ENCODE results near the gene INAFM1. TPM values are rescaled to one million over a fixed set of nuclear protein-coding genes. Genes with fewer than 3 reads are reported as not detected.
A peak's percentile ranks its signal among the peaks of the same experiment; 100 is the strongest.

INAFM1 gene
- total and polyA plus RNA-seq, 9 of the 15 experiments (the other 6 are each of a cell fraction or from before 2014, with no cell fraction given) = 0.71 to 30.9 (median 3.1) TPM

DNA sequence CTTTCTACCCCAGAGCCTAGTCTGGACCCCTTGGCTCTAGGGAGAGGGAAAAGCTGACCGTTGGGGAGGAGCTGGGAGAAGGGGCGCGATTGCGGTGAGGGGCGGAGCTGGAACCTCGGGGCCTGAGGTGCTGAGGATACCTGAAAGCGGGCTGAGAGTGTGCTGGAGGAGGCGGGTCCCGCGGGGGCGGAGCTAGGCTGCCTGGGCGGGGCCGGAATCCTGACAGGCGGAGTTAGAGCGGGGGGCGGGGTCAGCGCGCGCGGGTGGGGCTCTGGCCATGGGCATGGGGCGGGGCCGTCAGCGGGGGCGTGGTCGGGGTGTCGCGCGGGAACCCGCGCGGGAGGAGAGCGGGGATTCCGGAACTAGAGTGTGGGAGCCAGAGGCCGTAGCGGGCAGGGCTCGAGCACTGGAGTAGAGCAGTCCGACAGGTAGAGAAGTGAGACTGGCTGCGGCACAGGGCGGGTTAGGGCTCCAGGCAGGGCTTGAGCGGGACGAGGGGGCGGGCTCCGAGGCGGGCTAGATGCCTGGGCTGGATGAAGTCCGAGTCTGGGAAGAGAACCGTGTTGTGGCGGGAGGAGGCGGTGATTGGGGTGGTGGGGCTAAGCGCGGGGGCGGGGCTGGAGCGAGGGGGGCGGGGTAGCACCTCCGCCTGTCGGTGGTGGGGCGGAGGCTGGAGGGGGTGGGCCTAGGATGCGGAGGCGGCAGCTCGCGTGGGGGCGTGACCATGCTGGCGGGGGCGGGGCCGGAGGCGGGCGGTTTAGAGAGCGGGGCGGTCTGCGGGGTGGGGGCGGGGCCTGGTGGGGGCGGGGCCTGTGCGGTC is at the start of gene INAFM1 (continued):
- TF ChIP-seq, protein P1, sequence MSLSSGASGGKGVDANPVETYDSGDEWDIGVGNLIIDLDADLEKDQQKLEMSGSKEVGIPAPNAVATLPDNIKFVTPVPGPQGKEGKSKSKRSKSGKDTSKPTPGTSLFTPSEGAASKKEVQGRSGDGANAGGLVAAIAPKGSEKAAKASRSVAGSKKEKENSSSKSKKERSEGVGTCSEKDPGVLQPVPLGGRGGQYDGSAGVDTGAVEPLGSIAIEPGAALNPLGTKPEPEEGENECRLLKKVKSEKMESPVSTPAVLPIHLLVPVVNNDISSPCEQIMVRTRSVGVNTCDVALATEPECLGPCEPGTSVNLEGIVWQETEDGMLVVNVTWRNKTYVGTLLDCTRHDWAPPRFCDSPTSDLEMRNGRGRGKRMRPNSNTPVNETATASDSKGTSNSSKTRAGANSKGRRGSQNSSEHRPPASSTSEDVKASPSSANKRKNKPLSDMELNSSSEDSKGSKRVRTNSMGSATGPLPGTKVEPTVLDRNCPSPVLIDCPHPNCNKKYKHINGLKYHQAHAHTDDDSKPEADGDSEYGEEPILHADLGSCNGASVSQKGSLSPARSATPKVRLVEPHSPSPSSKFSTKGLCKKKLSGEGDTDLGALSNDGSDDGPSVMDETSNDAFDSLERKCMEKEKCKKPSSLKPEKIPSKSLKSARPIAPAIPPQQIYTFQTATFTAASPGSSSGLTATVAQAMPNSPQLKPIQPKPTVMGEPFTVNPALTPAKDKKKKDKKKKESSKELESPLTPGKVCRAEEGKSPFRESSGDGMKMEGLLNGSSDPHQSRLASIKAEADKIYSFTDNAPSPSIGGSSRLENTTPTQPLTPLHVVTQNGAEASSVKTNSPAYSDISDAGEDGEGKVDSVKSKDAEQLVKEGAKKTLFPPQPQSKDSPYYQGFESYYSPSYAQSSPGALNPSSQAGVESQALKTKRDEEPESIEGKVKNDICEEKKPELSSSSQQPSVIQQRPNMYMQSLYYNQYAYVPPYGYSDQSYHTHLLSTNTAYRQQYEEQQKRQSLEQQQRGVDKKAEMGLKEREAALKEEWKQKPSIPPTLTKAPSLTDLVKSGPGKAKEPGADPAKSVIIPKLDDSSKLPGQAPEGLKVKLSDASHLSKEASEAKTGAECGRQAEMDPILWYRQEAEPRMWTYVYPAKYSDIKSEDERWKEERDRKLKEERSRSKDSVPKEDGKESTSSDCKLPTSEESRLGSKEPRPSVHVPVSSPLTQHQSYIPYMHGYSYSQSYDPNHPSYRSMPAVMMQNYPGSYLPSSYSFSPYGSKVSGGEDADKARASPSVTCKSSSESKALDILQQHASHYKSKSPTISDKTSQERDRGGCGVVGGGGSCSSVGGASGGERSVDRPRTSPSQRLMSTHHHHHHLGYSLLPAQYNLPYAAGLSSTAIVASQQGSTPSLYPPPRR (CRISPR knock-in tag; IDR thresholded peaks at IDR 0.05; ENCODE audit: borderline replicate concordance) = no peak
- TF ChIP-seq ASH1L (IDR thresholded peaks at IDR 0.05; ENCODE audit: borderline replicate concordance, low read depth, partially characterized antibody) = no peak
- TF ChIP-seq E2F3 (CRISPR knock-in tag; IDR thresholded peaks at IDR 0.05) = peak; percentile 78; the same call in 1 of the 2 replicates
- TF ChIP-seq TCF15 (CRISPR knock-in tag; IDR thresholded peaks at IDR 0.05) = no peak
- no peak for TF ChIP-seq FOS (IDR thresholded peaks at IDR 0.05; ENCODE audit: extremely low read depth, insufficient read length)
- TF ChIP-seq NCOR1 (IDR thresholded peaks at IDR 0.05) = no peak; the same call in 1 of the 2 replicates
- TF ChIP-seq, protein P2, sequence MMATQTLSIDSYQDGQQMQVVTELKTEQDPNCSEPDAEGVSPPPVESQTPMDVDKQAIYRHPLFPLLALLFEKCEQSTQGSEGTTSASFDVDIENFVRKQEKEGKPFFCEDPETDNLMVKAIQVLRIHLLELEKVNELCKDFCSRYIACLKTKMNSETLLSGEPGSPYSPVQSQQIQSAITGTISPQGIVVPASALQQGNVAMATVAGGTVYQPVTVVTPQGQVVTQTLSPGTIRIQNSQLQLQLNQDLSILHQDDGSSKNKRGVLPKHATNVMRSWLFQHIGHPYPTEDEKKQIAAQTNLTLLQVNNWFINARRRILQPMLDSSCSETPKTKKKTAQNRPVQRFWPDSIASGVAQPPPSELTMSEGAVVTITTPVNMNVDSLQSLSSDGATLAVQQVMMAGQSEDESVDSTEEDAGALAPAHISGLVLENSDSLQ (IDR thresholded peaks at IDR 0.05) = peak; percentile 66
- TF ChIP-seq PTBP1 (IDR thresholded peaks at IDR 0.05; ENCODE audit: low read depth, low read length) = 0 out of 2 replicates have a peak, but pooled peaks have one; percentile 12
- no peak for TF ChIP-seq CBFA2T3 (IDR thresholded peaks at IDR 0.05)
- no peak for TF ChIP-seq ZSCAN29 (IDR thresholded peaks at IDR 0.05)
- TF ChIP-seq ETV1 (tag; conservative IDR thresholded peaks at IDR 0.05; ENCODE audit: low read depth) = peak; percentile 66
- no peak for TF ChIP-seq CEBPB (tag; IDR thresholded peaks at IDR 0.05)
- TF ChIP-seq, protein P3, sequence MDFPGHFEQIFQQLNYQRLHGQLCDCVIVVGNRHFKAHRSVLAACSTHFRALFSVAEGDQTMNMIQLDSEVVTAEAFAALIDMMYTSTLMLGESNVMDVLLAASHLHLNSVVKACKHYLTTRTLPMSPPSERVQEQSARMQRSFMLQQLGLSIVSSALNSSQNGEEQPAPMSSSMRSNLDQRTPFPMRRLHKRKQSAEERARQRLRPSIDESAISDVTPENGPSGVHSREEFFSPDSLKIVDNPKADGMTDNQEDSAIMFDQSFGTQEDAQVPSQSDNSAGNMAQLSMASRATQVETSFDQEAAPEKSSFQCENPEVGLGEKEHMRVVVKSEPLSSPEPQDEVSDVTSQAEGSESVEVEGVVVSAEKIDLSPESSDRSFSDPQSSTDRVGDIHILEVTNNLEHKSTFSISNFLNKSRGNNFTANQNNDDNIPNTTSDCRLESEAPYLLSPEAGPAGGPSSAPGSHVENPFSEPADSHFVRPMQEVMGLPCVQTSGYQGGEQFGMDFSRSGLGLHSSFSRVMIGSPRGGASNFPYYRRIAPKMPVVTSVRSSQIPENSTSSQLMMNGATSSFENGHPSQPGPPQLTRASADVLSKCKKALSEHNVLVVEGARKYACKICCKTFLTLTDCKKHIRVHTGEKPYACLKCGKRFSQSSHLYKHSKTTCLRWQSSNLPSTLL (IDR thresholded peaks at IDR 0.05) = no peak
- no peak for TF ChIP-seq NR2C1 (IDR thresholded peaks at IDR 0.05)
- TF ChIP-seq NR2C1 (tag; IDR thresholded peaks at IDR 0.05) = no peak
- 0 out of 2 replicates have a peak, but pooled peaks have one; percentile 13 for TF ChIP-seq CTBP1 (IDR thresholded peaks at IDR 0.05; ENCODE audit: borderline replicate concordance)
- no peak; a peak in 1 of 4 replicates for TF ChIP-seq TRIM24 (IDR thresholded peaks at IDR 0.05)
- no peak for TF ChIP-seq ZNF780A (CRISPR knock-in tag; IDR thresholded peaks at IDR 0.05)
- no peak for TF ChIP-seq ZFX (CRISPR knock-in tag; IDR thresholded peaks at IDR 0.05)

All from K562 (cell line).